ELF-1 (cell line): ENCODE measurements around the gene TMEM69.
"Not testable (repeated sequence)": the region's sequence is repeated elsewhere in the genome, so short reads cannot be mapped to it uniquely, and the experiment has no call there.

Experiments used
- DNase-seq: peaks from one replicate; pipeline ENCODE4 v3.0.0-alpha.2; 2016; ENCODE audit warnings: low read depth, low spot score

TMEM69 gene

DNA sequence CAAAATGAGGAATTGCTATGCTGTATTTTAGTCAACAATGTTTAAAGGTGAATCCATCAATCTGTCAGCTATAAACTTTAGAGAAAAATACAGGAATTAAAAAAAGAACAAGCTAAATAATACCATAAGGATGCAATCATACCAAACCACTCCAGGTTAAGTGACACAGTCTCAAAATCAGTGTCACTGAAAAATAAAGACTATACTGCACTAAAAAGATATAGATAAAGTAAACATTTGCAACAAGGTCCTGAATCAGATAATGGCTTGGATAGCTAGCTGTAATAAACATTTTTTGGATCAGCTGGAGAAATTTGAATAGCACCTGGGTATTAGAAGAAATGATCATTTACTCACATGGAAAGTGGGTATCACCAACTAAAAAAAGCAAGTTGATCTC lies 9.5 kb upstream of the TMEM69 start:
- DNase-seq = no peak

- no peak for DNase-seq
Observed at GRCh38 chr1:45679123-45679522, 8.9 kb upstream of the TMEM69 start.

GRCh38 chr1:45682942-45683341 lies 5.0 kb upstream of the TMEM69 start:
- no peak for DNase-seq

DNA sequence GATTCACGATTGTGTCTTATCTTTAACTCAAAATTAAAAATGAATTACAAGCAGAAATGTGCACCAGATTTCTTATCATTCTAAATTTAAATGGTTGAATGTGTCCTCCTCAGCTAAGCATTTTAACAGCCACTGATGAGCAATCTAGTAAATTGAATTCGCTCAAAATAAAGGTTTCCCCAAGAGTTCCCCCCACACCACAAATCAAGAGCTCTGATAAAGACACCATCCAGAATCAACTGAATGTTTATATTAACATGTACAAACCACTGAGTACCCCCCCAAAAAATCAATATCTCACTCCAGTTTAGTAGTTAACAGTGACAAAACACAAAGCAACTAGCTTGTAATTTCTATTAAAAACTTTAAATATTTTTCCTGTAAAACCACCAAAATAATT lies 3.6 kb upstream of the TMEM69 start:
- no peak for DNase-seq

DNA sequence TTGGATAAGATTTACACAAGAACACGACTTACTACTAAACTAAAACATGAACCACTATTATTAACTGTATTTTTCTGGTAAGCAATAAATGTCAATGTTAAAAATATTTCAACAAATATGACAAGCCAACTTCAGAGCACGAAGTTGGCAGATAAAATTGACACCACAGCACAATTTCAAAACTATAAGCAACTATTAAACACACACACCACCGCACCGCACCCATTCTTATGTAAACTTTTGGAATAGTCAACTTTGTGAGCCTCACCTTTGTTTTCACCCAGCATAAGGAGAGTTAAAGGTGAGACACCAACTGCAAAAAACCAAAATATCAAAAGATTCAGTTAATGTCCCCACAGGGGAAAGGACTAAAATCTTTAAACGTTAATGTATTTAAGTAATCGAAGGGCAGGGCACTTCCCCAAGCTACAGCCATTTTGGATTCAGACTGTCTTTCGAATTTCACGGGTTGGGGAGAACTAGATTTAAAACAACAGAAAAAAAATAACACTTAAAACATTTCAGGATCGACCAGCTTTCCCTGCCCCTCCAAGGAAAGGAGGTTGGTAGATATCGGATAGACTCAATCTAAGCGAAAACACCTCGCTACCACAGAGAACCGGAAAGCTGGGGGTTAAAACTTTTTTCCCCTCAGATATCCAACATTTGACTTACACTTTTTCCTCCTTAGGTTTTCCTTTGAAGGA lies 2.5 kb upstream of the TMEM69 start:
- DNase-seq = no peak

- no peak for DNase-seq
Observed at GRCh38 chr1:45686015-45686287, 2.0 kb upstream of the TMEM69 start.

- DNase-seq = peak; percentile 98
Observed at GRCh38 chr1:45686288-45687013, 1.5 kb upstream of the TMEM69 start, which contains the start of gene GPBP1L1. Gene GPBP1L1, minus strand, starts transcription at chr1:45686533. Its CDS starts 27,446 bp downstream, at chr1:45659087.

DNA sequence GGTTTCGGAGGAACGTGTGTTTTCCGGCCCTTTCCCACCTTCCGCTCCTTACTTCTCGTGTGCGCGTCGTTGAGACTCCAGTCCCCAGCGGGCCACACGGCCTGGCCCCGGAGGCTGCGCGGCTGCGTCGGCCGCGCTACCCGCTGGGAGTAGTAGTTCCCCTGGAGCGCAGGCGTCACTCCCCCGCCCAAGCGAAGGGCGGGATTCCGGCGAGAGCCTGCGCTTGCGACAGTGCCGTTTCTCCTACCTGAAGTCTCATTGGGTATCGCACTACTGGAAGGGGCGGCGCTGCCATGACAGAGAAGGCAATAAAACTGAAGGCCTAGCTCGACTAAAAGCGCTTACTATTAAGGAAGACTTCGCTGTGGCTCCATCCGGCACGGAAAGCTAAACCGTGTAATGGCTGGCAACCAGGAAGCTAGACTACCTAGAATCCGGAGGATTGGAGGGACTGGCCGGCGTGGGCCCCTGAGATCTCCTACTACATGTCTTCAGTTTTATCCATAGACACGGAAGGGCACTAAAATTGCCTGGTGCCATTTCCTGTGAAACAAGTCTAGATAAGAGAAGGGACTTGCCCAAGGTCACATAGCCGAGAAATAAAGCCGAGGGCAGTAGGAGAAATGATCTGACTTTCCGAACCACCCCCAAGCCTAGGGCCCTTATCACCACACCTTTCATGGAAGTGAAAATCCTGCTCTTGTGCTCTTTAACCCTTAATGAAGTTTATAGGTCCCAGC lies 797 bp upstream of the TMEM69 start:
- DNase-seq = peak; percentile 99

- DNase-seq = not testable (repeated sequence)
Observed at GRCh38 chr1:45693811-45694210, 5.8 kb downstream of the TMEM69 start.

- DNase-seq = no peak
Observed at GRCh38 chr1:45694823-45695222, 6.8 kb downstream of the TMEM69 start.

GRCh38 chr1:45704637-45705036 lies 16.7 kb downstream of the TMEM69 start:
- DNase-seq = no peak

- DNase-seq = no peak
Observed at GRCh38 chr1:45713711-45714110, 25.7 kb downstream of the TMEM69 start.

DNA sequence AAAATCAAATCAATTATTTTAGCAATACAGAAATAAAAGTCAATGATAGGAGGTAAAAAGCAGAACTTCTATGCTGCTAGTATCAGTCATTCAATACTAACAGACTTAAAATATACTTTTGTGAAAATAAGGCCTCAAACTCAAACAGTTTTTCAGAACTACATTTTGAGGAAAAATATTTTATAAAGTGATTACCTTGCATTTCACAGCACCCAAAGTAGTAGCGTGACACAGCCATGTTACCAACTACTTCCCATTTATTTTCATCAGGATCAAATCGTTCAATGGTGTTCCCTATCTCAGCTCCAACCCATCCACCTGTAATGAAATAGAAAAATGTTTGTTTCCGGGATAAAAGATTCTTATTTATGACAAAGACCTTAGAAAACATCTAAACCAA lies 28.7 kb downstream of the TMEM69 start:
- no peak for DNase-seq

DNA sequence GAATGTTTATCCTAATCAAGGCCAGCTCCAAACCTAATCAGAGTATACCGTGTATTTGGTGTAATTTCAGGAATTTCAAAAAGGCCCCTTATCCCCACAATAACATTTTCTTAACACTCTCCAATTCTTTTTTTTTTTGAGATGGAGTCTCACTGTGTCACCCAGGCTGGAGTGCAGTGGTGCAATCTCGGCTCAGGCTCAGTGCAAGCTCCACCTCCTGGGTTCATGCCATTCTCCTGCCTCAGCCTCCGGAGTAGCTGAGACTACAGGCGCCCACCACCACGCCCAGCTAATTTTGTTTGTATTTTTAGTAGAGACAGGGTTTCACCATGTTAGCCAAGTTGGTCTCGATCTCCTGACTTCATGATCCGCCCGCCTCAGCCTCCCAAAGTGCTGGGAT lies 29.4 kb downstream of the TMEM69 start:
- not testable (repeated sequence) for DNase-seq

- DNase-seq = no peak
Observed at GRCh38 chr1:45718289-45718688, 30.3 kb downstream of the TMEM69 start.

DNA sequence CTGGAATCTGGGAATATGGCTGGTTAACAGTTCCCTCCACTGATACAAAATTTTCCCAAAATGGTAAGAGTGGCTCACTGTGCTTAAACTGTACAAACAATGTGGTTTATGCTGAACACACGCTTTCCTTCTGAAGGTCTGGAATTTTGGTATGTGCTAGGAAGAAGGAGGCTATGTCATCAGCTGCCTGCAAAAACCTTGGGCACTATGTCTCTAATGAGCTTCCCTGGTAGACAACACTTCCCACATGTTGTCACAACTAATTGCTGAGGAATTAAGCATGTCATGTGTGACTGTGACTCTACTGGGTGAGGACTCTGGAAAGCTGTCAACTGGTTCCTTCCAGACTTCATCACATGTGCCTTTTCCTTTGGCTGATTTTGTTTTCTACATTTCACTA lies 33.2 kb downstream of the TMEM69 start:
- no peak for DNase-seq

DNA sequence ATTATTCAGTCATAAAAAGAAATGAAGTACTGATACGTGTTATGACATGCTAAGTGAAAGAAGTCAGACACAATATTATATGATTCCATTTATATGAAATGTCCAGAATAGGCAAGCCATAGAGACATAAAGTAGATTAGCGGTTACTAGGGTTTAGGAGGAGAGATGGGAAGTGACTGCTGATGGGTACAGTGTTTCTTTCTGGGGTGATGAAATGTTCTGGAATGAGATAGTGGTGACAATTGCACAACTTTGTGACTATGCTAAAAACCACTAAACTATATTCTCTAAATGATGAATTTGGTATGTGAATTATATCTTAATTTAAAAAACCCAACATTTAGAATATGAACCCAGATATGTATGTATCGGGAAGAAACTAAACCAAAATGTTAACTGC lies 34.8 kb downstream of the TMEM69 start:
- DNase-seq = no peak

GRCh38 chr1:45723248-45723930 lies 35.4 kb downstream of the TMEM69 start:
- DNase-seq = no peak

DNA sequence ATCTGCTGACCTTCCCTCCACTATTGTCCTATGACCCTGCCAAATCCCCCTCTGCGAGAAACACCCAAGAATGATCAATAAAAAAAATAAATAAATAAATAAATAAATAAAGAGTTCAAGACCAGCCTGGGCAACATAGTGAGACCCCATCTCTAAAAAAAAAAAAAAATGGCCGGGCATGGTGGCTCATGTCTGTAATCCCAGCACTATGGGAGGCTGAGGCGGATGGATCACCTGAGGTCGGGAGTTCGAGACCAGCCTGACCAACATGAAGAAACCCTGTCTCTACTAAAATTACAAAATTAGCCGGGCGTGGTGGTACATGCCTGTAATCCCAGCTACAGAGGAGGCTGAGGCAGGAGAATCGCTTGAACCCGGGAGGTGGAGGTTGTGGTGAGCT lies 38.0 kb downstream of the TMEM69 start:
- DNase-seq = not testable (repeated sequence)

DNA sequence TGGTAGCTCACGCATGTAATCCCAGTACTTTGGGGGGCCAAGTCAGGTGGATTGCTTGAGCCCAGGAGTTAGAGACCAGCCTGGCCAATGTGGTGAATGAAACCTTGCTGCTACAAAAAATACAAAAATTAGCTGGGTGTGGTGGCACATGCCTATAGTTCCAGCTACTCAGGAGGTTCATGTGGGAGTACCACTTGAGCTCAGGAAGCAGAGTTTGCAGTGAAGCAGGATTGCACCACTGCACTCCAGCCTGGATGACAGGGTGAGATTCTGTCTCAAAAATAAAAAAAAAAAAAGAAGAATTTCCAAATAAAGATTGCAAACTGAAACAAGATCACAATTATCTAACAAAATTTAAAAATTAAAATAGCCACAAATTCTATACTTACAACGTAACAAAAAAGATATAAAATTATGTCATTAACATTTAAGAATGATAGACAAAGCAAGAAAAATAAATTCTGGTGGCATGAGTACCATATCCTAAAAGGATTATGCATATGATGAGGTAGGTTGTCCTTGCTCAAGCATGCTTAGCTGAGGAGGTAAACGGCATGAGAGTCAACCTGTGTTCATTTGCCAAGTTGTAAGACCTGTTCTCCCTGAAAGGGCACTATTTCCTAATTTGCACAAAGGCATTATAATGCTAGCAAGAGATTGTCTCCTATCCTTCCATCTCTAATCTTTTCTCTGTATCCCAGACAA lies 42.2 kb downstream of the TMEM69 start:
- peak; percentile 23 for DNase-seq

DNA sequence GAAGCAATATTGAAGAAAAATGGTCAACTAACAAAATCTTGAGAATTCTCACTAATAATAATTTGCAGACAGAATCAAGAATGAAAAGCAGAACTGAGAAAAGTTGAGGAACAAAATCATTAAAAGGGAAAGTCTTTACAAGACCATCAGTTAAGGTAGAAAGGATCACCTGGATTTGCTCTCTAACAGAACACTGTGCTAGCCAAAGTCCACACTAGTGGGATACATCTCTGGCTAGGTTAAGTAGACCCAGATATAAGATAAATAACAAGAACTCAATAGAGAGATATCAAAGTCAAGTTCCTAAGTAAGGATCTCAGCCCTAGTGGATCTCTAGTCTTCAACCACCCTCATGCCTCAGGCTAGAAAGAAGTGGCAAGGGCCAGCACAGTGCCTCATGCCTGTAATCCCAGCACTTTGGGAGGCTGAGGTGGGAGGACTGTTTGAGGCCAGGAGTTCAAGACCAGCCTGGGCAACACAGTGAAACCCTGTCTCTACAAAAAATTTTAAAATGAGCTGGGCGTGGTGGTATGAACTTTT lies 42.9 kb downstream of the TMEM69 start:
- no peak for DNase-seq
